ENCODE measurements around the gene COG8. TPM values are rescaled to one million over a fixed set of nuclear protein-coding genes. Genes with fewer than 3 reads are reported as not detected.

Gene COG8
- total and polyA plus RNA-seq, 2 experiments from 2014 or later, result 21.4 to 79.9 TPM

DNA sequence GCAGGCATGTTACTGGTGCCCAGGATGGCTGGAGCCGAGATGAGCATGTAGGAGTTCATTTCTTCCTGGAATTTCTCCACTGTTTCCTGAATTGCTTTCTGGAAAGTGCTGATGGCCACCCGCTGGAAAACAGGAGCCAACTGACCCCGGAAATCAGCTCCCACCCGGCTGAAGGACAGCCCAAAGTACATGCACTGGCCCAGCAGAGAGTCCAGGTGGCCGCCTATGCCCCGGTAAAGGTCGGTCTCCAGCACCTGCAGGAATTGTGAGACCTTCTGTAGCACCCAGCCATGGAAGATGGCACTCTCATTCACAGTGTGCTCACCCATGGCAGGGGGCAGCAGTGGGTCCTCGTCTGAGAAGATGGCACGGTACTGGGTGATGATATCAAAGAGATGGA is 4.7 kb downstream of the COG8 start (continued):
- TF ChIP-seq CTCF (conservative IDR thresholded peaks at IDR 0.05; ENCODE audit: low read depth in 2 of 2) (no peak), EZH2phosphoT487 (IDR thresholded peaks at IDR 0.05; ENCODE audit: unreplicated experiment) (no peak), POLR2AphosphoS5 (IDR thresholded peaks at IDR 0.05; ENCODE audit: low read depth) (no peak), STAT1 (IDR thresholded peaks at IDR 0.05; ENCODE audit: unreplicated experiment) (no peak), REST (IDR thresholded peaks at IDR 0.05; ENCODE audit: unreplicated experiment) (no peak), ZNF331 (CRISPR knock-in tag; IDR thresholded peaks at IDR 0.05; ENCODE audit: low read depth) (no peak), ZNF114 (CRISPR knock-in tag; IDR thresholded peaks at IDR 0.05) (no peak)
- TF ChIP-seq, protein P1, sequence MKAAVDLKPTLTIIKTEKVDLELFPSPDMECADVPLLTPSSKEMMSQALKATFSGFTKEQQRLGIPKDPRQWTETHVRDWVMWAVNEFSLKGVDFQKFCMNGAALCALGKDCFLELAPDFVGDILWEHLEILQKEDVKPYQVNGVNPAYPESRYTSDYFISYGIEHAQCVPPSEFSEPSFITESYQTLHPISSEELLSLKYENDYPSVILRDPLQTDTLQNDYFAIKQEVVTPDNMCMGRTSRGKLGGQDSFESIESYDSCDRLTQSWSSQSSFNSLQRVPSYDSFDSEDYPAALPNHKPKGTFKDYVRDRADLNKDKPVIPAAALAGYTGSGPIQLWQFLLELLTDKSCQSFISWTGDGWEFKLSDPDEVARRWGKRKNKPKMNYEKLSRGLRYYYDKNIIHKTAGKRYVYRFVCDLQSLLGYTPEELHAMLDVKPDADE (IDR thresholded peaks at IDR 0.05), result no peak

DNA sequence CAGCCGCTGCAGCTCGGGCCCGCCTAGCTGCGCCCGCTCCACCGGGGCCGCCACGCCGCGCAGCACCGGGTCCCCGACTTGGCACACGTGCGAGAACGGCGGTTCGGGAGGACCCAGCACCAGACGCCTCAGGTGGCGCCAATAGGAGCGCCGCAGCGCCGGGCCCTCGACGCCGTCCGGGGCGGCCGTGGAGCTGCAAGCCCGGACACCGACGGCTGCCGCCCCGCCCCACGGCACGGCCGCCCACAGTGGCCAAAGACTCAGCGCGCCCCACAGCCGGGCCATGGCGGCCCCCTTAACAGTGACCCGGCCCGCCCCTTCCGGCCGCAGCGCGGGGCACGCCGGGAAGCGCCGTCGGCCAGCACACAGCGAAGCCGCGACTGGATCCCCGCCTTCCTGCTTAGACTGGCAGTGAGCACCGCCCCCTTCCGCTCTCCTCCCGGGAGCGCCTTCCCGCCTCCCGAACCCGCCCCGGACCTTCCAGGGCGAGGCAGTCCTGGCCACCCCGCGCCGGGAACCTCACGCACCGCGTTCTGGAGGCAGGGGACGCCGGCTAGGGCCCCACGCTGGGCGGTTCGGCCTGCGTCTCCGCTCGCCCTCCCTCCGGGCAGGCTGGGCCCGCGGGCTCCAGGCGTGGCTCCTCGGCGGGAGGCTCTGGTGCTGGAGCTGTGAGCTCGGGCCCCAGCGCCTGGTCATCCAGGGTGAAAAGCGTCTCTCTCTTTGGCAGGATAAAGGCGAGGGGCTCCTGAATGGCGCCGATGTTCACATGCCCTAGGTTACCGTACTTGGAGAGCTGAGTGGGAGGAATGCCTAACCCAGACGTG is 8.9 kb downstream of the COG8 start, which contains the start of gene PDF:
TSS of gene PDF (minus strand) at position 303 of the 824 bp plus-strand sequence. CDS start at position 285, 18 bp downstream.
- Mint-ChIP-seq H3K27ac (peak within 1 kb of the TSS; percentile 95), H3K4me1 (peaks cover 18% of the 10 kb centered on the region), H3K27me3 (ENCODE audit: insufficient read depth, low read depth, poor library complexity) (peaks cover 20% of the 10 kb centered on the region), H3K9me3 (0 out of 3 replicates have a peak, but pooled peaks cover 4% of the 10 kb centered on the region), H3K36me3 (ENCODE audit: low read depth) (peaks cover 81% of the 10 kb centered on the region), H3K4me3 (peak within 1 kb of the TSS; percentile 90)
- TF ChIP-seq, protein P1 (IDR thresholded peaks at IDR 0.05), result peak; percentile 73
- TF ChIP-seq STAT1 (IDR thresholded peaks at IDR 0.05; ENCODE audit: unreplicated experiment) (no peak), POLR2AphosphoS5 (IDR thresholded peaks at IDR 0.05; ENCODE audit: low read depth) (peak; percentile 96)
- Histone ChIP-seq H2AFZ (peak within 1 kb of the TSS; percentile 80; the same call in 1 of the 2 replicates), H3K4me1 (ENCODE audit: insufficient read depth) (peaks cover 21% of the 10 kb centered on the region), H3K4me3 (peak within 1 kb of the TSS; percentile 90), H4K20me1 (replicated peaks; ENCODE audit: insufficient read depth) (peaks cover 41% of the 10 kb centered on the region), H3K27ac (ENCODE audit: low read depth) (peak within 1 kb of the TSS; percentile 99), H3K4me2 (peak within 1 kb of the TSS; percentile 95), H3K9me2 (ENCODE audit: insufficient read depth) (no peaks in the 10 kb centered on the region), H3K79me2 (replicated peaks; ENCODE audit: insufficient read depth) (peaks cover 63% of the 10 kb centered on the region), H3F3A (replicated peaks; ENCODE audit: low read depth) (peaks cover 41% of the 10 kb centered on the region), H3K27me3 (ENCODE audit: insufficient read depth) (no peaks in the 10 kb centered on the region), H3K36me3 (ENCODE audit: insufficient read depth) (peaks cover 27% of the 10 kb centered on the region)
- ATAC-seq (peak; percentile 90), DNase-seq (ENCODE audit: low spot score) (peak; percentile 98)

Measured in GM23338 (cell line).